GM12864 (cell line): ENCODE results near the gene RGL1.

ENCODE experiments used
- DNase-seq: peaks from one replicate; pipeline ENCODE4 v3.0.0-alpha.2; 2011; ENCODE audit warnings: low read depth
- H3K4me3 ChIP-seq: 2 replicates; pipeline ENCODE4 v1.5.1; 2011; ENCODE audit warnings: mild to moderate bottlenecking, low read depth, low read length, control low read depth
- TF ChIP-seq, protein P1 (sequence below): IDR thresholded peaks from 2 replicates; pipeline ENCODE4 v1.5.1; 2011; ENCODE audit warnings: low read depth, mild to moderate bottlenecking, moderate library complexity, low read length, control low read depth, inconsistent platforms; ENCODE audit errors: missing control alignments

Gene RGL1

DNA sequence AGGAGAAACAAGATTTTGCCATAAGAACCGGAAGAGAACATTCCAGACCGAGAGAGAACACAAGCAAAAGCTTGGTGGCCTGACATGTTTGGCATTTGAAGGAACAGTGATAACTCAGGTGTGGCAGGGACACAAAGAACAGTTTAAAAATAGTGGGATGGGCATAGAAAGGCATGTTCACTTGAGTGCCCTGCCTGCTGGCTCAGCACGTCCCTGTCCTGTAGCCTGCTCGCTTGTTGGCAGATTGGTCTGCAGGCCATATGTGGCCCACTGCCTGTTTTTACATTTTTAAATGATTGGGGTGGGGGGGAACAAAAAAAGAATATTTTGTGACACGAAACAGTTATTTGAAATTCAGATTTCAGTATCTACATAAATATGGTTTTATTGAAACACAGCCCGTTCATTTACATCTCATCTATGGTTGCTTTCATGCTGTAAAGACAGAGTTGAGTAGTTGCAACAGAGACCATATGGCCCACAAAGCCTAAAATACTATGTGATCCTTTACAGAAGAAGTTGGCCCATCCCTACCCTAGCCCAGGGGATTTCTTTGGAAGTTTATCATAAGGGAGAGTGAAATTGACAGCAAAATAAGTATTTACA, 100.7 kb downstream of the RGL1 start:
- no peak overlapping the region for H3K4me3 ChIP-seq
- TF ChIP-seq, protein P1, sequence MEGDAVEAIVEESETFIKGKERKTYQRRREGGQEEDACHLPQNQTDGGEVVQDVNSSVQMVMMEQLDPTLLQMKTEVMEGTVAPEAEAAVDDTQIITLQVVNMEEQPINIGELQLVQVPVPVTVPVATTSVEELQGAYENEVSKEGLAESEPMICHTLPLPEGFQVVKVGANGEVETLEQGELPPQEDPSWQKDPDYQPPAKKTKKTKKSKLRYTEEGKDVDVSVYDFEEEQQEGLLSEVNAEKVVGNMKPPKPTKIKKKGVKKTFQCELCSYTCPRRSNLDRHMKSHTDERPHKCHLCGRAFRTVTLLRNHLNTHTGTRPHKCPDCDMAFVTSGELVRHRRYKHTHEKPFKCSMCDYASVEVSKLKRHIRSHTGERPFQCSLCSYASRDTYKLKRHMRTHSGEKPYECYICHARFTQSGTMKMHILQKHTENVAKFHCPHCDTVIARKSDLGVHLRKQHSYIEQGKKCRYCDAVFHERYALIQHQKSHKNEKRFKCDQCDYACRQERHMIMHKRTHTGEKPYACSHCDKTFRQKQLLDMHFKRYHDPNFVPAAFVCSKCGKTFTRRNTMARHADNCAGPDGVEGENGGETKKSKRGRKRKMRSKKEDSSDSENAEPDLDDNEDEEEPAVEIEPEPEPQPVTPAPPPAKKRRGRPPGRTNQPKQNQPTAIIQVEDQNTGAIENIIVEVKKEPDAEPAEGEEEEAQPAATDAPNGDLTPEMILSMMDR, result no peak
- no peak for DNase-seq

DNA sequence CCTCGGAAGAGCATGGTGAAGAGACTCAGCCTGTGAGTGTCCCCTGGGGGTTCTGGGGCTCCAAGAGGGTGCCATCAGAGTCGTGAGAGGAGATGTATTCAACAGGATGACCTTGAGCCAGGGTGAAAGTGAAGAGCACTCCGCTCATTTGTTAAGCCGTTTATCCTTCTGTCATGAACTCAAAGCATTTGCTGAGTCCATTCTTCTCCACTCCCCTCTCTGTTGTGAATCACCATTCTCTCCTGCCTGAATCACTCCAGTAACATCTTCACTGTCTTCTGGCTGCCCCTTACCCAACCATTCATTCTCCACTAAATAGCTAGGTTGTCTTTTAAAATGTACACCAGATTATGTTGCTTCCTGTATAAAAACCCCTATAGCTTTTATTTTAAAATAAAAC, 102.2 kb downstream of the RGL1 start:
- no peak overlapping the region for H3K4me3 ChIP-seq
- TF ChIP-seq, protein P1, result no peak
- no peak for DNase-seq

DNA sequence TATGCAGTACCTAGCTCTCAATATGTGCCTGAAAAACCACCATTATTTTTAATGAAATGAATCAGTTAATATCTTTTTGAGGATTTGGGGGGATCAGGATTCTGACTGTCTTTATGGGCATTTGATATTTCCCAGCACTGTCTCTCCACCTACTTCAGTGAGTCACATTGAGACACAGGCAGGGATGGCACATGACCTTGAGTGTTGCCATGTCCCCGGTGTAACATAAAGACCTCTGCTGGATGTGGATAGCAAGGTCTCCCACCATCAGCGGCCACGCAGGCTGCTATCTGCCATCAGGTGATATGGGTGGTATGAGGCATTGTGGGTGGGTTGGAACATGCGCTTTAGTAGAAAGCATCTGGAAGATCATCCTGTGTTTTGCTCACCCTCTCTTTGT, 103.2 kb downstream of the RGL1 start:
- TF ChIP-seq, protein P1, result no peak
- DNase-seq, result no peak
- H3K4me3 ChIP-seq, result no peak overlapping the region

DNA sequence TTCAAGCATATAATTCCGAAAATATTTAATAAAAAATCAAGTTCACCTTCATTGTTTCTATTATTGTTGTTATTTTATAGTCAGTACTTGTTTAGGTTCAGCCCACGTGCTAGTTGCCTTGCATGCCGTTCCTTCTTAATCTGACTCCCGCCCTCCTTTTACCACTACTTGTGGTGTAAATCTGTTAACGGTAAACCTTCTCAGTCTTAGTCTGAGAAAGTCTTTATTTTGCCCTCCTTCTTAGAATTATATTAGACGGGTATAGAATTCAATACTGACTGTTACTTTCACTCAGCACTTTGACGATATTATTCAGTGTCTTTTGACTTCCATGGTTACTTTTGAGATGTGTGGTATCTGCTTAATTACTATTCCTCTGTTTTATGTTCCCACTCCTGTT, 104.8 kb downstream of the RGL1 start:
- no peak overlapping the region for H3K4me3 ChIP-seq
- DNase-seq, result no peak
- TF ChIP-seq, protein P1, result no peak

GRCh38 chr1:183910845-183911244, 105.9 kb downstream of the RGL1 start:
- no peak for DNase-seq
- no peak overlapping the region for H3K4me3 ChIP-seq

DNA sequence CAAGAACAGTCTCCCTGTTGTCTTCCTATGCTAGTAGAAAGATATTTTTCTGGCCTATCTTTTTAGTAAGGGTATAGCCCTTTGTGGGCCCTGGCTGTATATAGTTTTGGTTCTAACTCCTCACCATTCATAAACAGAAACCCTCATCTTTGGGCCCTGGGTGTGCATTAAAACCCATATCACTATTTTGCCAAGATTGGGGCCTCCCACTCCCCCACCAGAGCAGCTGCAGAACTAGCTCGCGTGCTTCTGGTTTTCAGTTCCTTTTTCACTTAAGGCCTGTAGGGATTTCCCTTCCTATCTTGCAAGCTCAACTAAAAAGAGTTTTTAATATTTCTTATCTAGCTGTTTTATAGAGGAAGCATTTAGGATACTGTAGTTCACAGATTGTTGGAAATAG, 106.4 kb downstream of the RGL1 start:
- no peak overlapping the region for H3K4me3 ChIP-seq
- TF ChIP-seq, protein P1, result no peak
- DNase-seq, result peak; percentile 92

More at GRCh38 chr1:183910845-183911244, 105.9 kb downstream of the RGL1 start:
- TF ChIP-seq, protein P1, result no peak

DNA sequence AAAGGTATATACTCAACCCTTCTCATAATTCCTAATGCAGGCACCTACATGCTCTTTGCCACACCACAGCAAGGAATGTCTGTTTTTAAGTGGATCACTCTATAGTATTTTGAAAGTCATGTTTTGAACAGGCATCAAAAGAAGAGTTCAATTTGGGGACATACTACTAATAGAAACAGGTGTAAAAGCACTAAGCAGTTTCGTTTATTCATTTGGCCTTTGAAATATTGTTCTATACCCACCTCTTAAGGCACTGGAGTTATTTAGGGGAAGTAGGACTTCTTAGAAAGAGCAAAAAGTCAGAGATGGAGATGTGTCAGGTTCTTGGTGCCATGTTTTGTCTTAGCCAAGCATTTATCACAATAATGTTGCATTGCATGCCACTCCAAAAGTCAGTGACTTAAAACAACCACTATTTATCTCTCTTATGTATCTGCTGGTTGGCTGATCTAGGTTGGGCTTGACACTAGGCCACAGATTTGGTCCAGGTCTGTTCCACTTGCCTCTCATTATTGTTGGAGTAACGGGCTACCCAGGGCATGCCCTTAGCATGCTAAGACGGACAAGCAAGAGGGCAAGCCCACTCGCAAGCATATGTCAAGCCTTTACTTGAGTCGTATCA, 107.5 kb downstream of the RGL1 start:
- peak; percentile 77 for DNase-seq
- H3K4me3 ChIP-seq, result no peak overlapping the region
- TF ChIP-seq, protein P1, result no peak
